ENCODE measurements around the gene CSDE1.

DNA sequence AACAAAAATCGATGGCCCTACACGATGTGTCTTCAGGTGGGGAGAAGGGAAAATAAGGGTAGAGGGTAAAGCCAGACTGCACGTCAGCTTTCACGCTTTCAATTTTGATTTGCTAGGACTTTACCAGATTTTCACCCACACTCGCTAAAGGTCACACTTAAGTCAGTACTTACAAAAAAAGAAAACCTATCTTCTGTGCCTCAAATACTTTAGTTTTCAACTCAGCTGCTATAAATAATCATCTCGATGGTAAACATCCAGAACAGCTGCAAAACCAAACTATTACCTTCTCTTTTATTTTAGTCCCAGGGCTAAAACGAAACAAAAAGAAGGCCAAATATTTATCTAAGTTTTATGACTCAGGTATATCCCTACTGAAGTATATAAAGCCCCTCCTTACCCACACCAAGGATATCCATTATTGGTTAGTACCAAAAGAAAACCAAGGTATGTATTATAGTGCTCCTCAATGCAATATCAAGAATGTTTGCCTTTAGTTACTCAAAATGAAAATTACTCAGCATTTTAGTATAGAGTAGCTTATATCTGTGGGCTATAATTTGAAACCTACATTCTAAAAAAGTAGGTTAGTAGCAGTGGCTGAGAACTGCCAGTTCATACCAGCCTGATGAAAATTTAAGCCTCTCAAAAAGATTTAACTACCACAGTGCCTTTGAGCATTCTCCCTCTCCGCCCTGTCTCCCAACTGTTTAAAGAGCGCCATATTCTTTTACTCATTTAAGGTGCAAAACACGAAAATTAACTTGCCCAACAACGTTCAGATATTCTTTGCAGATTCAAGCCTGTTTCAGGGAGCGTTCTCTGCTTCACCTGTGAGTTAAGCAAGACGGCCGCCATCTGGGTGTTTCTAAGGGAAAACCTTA lies 1.5 kb downstream of the CSDE1 start:
- no peak for TF ChIP-seq POLR2A (IDR thresholded peaks at IDR 0.05)
- TF ChIP-seq, protein P1, sequence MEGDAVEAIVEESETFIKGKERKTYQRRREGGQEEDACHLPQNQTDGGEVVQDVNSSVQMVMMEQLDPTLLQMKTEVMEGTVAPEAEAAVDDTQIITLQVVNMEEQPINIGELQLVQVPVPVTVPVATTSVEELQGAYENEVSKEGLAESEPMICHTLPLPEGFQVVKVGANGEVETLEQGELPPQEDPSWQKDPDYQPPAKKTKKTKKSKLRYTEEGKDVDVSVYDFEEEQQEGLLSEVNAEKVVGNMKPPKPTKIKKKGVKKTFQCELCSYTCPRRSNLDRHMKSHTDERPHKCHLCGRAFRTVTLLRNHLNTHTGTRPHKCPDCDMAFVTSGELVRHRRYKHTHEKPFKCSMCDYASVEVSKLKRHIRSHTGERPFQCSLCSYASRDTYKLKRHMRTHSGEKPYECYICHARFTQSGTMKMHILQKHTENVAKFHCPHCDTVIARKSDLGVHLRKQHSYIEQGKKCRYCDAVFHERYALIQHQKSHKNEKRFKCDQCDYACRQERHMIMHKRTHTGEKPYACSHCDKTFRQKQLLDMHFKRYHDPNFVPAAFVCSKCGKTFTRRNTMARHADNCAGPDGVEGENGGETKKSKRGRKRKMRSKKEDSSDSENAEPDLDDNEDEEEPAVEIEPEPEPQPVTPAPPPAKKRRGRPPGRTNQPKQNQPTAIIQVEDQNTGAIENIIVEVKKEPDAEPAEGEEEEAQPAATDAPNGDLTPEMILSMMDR (IDR thresholded peaks at IDR 0.05 in 8 of 11, conservative IDR thresholded peaks at IDR 0.05 in 3 of 11), result no peak
- TF ChIP-seq POLR2AphosphoS5 (IDR thresholded peaks at IDR 0.05), result no peak

All from spleen (tissue), 7 donors.